ENCODE data around the gene IL3RA. TPM values are rescaled to one million over a fixed set of nuclear protein-coding genes. Genes with fewer than 3 reads are reported as not detected.

The IL3RA gene
- polyA plus RNA-seq, 1 donor, result 18.7 TPM

GRCh38 chrX:1384658-1385252, 48.2 kb downstream of the IL3RA start:
- no peak for DNase-seq (ENCODE audit: low read depth)

DNA sequence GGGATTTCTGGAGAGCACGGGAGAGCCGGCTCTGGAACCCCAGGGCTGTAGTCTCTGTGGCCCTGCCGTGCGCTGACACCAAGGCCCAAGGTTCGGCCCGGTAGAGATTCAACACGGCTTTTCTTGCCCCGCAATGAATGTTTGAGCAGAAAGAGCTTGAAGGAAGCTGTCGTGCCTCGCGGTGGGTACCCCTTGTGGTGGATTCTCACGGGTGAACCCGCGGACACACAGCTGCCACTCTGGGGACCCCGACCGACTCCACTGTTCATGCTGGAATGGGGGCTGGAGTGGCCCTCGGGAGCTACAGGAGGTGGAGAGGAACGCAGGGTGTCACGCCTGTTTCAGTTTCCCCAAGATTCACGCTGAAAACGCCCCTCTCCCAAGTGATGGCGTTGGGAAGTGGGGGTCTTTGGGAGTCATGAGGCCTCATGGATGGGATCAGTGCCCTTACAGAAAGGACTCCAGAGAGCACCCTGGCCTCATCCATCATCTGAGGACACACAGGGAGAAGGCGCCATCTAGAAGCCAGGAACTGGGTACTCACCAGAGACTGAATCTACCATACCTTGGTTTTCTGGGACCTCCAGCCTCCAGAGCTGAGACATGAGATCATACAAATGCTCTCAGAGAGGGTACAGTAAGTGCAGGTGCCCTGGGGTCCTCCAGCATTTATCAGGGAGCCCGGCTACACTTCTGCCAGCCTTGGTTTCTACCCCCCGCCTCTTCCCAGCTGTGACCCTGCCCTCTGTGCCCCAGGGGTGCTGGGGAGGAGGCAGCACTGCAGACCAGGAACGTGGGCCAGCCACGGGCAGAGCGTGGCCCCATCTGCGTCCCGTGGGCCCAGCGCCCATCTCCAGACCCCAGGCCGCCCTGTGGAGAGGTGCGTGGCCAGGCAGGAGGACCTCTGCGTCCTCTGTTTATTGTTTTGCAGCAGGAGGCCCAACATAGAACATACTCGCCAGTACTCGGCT, 49.0 kb downstream of the IL3RA start:
- DNase-seq (ENCODE audit: low read depth), result no peak

DNA sequence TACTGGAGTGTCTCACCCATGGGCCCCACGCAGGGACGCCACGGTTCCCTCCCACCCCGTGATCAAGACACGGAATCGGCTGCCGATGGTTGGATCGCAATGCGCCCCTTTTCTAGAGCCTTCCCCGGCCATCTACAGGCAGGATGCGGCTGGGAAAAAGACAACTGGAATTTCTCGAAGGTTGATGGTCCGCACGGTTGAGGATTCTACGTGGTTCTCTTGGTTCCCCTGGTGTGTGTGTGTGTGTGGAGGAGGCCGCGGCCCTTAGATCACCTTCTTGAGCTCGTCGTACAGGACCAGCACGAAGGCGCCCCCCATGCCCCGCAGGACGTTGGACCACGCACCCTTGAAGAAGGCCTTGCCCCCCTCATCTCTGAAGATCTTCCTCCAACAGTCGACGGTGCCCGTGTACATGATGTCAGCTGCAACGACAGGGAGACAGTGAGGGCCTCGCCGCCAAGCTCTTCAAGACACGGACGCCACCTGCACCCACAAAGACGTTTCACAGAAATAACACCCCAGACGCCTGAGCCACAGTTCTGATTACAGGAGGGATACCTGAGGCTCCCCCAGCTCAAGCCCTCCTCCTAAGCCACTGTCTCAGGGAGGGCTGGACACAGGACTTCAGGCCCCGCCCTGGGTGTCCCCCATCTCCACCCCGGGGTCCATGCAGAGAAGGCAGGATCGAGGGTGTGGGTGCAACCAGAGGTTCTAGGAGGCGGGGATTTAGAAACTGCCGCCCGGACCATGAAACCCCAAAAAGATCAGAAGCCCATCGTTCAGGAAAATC, 49.9 kb downstream of the IL3RA start:
- DNase-seq (ENCODE audit: low read depth), result no peak

DNA sequence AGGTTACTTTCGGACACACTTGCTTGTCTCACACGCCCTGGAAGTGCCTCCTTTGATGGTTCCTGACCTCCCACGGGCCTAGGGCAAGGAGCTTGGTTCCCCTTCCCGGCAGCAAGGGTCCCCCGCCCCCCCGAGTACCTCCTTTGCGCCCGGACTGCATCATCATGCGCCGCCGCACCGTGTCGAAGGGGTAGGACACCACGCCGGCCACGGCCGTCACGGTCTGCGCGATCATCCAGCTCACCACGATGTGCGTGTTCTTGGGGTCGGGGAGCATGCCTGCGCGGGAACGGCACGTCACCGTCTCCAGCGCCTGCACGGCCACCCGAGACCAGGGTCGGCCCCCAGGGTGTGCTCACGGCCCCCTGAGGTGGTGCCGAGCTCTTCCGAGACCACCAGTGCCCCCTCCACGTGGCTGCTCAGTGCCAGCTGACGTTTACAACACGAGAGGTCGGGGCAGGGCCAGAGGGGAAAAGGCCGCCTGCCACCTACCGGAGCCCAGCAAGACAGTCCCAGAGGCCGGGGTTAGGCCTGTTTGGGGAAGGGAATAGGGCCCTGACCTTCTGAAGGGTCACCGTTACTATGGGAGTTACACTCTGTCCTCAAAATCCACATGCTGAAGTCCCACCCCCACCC, 50.7 kb downstream of the IL3RA start:
- no peak for DNase-seq (ENCODE audit: low read depth)

DNA sequence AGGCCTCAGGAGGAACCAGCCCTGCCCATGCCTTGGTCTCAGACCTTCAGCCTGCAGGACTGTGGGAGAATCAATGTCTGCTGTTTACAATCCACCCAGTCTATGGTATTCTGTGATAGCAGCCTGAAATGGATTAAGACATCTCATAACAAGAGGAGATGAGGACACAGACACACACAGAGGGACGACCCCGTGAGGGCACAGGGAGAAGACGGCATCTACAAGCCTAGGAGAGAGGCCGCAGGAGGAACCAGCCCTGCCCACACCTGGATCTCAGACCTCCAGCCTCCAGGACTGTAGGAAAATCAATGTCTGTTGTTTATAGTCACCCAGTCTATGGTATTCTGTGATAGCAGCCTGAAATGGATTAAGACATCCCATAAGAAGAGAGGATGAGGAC, 52.1 kb downstream of the IL3RA start:
- DNase-seq (ENCODE audit: low read depth), result no peak

DNA sequence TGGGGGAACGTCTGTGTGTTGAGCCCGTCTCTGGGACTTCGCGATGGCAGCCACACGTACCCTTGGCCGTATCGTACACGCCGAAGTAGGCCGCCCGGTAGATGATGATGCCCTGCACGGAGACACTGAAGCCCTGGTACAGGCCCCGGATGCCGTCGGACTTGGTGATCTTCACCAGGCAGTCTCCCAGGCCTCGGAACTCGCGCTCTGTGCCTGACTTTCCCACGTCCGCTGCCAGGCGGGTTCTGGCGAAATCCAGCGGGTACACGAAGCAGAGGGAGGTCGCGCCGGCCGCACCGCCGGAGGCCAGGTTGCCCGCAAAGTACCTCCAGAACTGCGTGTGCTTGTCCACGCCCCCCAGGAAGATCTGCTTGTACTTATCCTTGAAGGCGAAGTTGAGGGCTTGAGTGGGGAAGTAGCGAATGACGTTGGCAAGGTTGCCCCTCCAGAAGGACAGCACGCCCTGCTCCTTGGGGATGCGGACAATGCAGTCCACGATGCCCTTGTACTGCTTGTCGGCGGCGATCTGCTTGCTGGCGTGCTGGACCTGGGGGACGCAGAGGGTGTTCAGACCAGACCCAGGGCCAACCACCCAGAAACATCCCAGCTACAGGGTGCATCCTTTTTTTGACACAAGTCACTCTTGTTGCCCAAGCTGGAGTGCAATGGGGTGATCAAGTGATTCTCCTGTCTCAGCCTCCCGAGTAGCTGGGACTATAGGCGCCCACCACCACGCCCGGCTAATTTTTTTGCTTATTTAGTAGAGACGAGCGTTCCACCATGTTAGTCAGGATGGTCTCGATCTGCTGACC, 52.8 kb downstream of the IL3RA start:
- no peak for DNase-seq (ENCODE audit: low read depth)

- DNase-seq (ENCODE audit: low read depth), result no peak
Observed at GRCh38 chrX:1389993-1390285, 53.4 kb downstream of the IL3RA start.

- no peak for DNase-seq (ENCODE audit: low read depth)
Observed at GRCh38 chrX:1390621-1391369, 54.2 kb downstream of the IL3RA start.

GRCh38 chrX:1391370-1391706, 54.8 kb downstream of the IL3RA start:
- DNase-seq (ENCODE audit: low read depth), result no peak

- peak; percentile 87 for DNase-seq (ENCODE audit: low read depth)
Observed at GRCh38 chrX:1391707-1392375, 55.3 kb downstream of the IL3RA start, which contains the start of gene SLC25A6. Gene SLC25A6 (minus strand): TSS chrX:1392113. CDS start chrX:1392009, 104 bp downstream.

DNA sequence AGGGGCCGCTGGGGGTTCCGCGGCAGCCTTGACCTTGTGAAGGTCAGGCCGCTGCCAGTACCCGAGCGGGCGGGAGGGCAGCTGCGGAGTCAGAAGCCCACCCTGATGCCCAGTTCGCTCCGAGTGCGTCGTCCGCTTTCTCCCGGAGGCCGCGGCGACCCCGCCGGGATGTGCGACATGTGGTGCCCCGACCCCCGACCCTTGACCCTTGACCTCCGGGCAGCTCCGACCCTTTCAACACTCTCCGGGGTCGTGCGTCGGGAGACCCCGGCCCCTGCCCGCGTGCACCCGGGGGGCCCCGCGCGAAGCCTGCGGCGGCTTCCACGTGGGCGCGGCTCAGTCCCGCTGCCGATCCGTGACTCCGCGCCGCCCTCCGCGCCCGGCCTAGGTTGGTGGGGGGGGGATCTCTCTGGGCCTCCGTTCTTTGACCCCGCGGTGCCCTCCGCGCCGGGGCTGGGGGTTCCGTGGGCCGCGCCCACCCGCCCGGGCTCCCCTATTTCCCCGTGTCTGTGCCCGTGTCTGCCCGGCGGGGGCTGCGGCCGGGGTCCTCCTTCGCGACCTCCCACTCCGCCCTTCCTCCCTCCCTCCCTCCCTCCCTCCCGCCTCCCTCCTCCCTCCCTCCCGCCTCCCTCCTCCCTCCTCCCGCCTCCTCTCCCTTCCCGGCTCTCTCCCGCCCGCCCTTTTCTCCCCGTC, 55.9 kb downstream of the IL3RA start:
- DNase-seq (ENCODE audit: low read depth), result peak; percentile 35

- no peak for DNase-seq (ENCODE audit: low read depth)
Observed at GRCh38 chrX:1393871-1394615, 57.5 kb downstream of the IL3RA start.

DNA sequence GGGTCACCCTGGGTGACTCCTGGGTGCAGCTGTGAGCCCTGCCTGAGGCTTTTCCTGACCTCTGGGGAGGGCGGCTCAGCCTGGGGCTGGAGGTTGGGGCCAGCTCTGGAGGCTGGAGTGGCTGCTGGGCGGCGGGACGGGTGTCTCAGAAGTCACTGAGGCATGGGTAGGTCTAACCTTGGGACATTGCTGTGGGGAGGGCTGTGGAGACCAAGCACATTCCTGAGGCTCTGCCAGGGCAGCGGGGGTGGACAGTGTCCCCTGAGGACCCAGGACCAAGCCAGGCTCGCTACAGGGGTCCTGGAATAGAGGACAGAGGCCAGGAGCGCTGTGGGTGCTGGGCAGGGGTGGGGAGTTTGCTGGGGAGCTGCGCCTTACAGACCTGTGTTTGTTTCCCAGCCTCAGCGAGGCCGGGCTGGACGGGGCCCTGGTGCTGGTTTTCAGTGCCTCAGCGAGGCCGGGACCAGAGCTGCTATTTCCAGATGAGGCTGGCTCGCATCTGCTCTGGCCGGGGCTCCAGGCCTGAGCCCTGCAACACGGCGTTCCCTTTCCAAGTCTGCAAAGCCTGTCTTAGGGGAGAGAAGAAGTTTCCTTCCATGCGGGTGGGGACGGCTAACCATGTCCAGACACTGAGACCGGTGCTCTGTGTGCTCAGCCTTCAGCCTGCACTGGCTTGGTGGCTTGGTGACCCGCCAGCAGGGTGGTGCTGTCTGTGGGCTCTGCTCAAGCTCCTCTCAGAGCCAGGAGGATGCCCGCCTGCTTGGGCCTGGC, 58.3 kb downstream of the IL3RA start:
- DNase-seq (ENCODE audit: low read depth), result no peak

DNA sequence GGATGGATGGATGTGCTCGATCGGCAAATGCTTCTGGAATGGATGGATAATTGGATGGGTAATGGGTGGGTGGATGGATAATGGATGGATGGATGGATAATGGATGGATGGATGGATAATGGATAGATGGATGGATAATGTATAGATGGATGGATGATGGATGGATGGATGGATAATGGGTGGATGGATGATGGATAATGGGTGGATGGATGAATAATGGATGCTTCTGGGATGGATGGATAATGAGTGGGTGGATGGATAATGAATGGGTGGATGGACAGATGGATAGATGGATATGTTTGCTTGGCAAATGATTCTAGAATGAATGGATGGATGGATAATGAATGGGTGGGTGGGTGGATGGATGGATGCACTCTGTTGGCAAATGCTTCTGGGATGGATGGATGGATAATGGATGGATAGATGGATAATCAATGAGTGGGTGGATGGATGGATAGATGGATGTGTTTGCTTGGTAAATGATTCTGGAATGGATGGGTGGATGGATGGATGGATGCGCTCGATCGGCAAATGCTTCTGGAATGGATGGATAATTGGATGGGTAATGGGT, 59.1 kb downstream of the IL3RA start:
- DNase-seq (ENCODE audit: low read depth), result no peak

- DNase-seq (ENCODE audit: low read depth), result no peak
Observed at GRCh38 chrX:1397001-1397400, 60.4 kb downstream of the IL3RA start.

DNA sequence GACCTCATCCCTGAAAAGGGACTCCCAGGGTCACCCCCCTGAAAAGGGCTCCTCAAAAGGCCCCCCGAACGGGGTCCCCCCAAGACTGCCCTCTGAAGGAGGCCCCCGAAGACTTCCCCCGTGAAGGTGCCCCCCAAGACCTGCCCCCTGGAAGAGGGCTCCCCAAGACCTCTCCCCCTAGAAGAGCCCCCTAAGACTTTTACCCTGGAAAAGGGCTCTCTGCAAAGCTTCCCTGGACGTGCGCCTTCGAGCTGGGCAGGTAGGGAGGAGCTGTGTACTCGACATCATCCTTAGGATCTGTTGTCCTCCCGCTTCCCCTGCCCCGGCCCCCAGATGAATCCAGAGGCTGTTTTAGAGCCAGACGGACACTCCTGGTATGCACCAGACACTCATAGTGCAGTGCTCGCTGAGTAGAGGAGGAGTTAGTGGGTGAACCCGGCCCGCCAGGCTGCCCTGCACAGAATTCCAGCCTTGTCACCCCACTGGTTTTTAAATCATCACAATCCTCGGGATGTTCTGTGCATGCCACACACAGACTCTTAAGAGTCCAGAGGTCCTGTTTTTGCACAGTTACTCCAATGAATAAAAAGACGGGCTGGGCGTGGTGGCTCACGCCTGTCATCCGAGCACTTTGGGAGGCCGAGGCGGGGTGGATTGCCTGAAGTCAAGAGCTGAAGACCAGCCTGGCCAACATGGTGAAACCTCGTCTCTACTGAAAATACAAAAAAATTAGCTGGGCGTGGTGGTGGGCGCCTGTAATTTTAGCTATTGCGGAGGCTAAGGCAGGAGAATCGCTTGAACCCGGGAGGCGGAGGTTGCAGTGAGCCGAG, 61.1 kb downstream of the IL3RA start:
- no peak for DNase-seq (ENCODE audit: low read depth)

All from forelimb muscle (tissue), 1 donor.